HG03025 (cell line): ENCODE results near the gene MRGPRF.
A peak's percentile ranks its signal among the peaks of the same experiment; 100 is the strongest.

Experiments used
- ATAC-seq: cut with Tn5 transposase; IDR thresholded peaks from one replicate; pipeline ENCODE4 v1.9.1; 2021; ENCODE audit warnings: mild to moderate bottlenecking, moderate library complexity; ENCODE audit not compliant: unreplicated experiment, low FRiP score

MRGPRF gene, protein sequence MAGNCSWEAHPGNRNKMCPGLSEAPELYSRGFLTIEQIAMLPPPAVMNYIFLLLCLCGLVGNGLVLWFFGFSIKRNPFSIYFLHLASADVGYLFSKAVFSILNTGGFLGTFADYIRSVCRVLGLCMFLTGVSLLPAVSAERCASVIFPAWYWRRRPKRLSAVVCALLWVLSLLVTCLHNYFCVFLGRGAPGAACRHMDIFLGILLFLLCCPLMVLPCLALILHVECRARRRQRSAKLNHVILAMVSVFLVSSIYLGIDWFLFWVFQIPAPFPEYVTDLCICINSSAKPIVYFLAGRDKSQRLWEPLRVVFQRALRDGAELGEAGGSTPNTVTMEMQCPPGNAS

DNA sequence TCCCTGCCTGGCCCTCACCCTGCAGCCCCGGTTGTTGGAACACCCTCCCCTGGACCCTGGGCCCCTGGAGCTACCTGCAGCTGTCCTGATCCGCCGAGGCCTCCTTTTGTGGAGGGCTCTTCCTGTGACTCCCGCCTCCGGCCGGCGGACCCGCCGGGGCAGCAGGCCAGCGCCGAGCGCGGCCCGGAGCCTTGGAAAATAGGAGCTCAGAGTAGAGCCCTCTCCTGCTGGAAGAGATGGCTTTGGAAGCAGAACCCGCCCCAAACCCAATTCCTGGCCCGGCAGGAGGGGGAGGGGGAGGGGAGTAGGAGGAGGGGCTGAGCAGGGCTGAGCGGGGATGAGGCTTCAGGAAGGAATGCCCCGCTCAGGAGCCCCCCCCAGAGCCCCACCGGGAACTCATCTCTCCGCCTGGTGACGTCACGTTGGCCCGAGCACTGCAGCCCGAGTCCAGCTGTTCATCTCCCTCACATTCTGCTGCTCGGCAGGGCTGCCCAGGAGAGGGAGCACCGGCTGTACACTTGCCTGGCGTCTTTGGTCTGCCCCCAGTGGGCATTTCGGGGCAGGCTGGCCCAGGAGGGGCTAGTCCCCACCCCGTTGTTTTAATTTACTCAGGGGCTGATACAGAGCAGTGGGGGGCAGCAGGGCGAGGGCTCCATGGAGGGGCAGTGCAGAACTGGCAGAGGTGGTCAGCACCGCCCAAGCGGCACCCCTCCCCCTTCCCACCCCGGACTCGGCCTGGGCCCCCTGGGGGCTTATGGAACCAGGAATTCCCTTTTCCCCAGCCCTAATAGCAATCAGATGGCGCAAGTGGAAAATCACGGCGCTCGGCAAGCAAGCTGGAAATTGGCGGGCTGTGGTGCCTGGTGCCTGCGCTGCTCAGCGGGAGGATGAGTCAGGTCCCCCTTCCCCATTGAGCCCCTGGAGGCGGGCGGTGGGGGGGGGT, at the start of gene MRGPRF:
MRGPRF (minus strand) TSS at position 238 of the 943 bp plus-strand sequence. CDS start 3,345 bp downstream, outside the sequence.
- ATAC-seq: no peak

GRCh38 chr11:69062169-69062855, 49.3 kb upstream of the MRGPRF start:
- no peak for ATAC-seq

DNA sequence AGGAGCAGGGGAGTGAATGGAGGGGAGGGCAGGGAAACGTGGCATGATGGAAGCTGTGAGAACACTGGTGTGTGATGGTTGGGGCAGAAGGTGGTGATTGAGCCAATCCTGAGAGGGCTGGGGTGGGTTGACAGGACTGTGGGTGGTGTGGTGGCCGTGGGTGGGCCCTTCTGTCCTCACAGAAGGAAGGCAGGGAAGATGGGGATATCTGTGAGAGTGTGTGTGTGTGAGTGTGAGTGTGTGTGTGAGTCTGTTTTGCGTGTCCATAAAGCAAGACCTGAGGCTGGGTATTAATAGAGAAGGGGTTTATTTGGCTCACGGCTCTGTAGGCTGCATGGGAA, 48.6 kb upstream of the MRGPRF start:
- ATAC-seq: no peak

GRCh38 chr11:69060806-69061712, 48.0 kb upstream of the MRGPRF start:
- no peak for ATAC-seq

DNA sequence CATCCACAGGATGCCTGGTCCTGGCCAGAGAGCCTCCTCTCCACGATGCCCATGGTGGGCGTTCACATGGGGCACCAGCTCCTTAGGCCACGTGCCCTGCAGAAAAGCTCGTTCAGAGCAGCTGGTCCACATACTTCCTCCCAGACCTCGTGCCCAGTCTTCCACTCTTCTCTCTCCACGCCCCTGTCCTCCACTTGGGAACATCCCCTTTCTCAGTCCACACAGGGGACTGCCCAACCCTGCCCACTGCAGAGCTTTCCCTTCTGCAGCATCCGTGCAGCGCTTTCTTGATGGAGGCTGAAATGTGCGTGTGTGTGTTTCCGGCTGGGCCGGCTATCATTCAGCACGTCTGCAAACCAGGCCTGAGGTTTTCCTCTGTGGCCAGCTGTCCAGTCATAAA, 46.9 kb upstream of the MRGPRF start:
- ATAC-seq: no peak

- no peak for ATAC-seq
Measured at GRCh38 chr11:69059429-69059828, 46.4 kb upstream of the MRGPRF start.

- ATAC-seq: no peak
Measured at GRCh38 chr11:69058511-69059270, 45.6 kb upstream of the MRGPRF start.

GRCh38 chr11:69057801-69058200, 44.8 kb upstream of the MRGPRF start:
- no peak for ATAC-seq

DNA sequence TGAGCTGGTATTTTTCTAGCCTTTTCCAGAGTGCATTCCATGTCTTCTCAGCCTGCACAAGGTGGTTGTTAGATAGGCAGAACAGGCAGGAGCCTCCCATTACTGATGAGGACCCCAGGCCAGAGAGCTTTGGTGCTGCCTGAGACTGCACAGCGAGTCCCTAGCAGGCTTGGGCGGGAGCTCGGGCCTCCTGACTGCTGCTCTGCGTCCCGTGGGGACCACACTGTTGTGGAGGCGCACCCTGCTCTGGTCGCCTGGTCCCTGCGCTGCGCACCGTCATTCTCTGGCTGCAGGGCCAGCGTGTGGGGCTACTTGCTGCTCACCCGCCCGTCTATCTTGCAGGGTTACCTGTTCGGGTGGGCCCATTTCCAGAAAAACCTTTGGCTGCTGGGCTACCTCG, 44.2 kb upstream of the MRGPRF start:
- no peak for ATAC-seq

DNA sequence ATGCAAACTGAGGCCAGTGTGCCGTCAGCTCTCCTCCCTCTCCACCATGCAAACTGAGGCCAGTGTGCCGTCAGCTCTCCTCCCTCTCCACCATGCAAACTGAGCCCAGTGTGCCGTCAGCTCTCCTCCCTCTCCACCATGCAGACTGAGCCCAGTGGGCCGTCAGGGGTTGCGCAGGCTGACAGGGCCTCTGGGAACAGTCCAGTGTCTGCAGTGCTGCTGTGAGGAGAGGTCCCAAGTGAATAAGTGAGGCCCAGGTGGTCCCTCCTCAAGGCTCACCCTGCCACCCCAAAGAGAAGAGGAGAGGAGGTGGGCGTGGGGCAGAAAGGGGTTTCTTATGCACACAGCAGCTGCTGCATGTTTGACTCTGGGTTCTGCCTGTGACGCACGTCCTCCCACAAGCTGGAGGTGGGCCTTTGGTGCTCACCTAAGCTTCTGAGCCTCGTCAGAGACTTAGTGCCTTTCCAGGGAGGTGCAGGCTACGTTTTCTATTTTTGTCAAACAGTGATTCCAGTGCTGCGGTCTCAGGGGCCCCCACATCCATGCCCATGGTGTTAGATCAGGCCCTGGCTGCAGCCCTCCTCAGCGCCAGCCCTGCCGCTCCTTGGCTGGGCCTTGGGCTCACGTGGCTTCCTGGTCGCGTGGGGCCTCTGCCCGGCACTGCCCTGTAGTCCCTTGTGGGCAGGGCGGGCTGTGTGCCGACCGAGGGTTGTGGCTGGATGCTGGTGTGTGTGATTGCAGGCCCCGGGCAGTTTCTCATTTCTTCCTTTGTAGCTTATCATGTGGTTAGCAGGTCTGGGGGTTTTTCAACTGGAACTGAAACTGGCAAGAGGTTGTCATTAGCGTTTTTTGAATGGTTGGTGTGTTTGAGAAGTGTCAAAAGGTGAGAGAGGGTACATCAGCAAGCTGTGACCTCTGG, 42.8 kb upstream of the MRGPRF start:
- peak; percentile 61 for ATAC-seq

GRCh38 chr11:69055212-69055586, 42.2 kb upstream of the MRGPRF start:
- ATAC-seq: no peak

DNA sequence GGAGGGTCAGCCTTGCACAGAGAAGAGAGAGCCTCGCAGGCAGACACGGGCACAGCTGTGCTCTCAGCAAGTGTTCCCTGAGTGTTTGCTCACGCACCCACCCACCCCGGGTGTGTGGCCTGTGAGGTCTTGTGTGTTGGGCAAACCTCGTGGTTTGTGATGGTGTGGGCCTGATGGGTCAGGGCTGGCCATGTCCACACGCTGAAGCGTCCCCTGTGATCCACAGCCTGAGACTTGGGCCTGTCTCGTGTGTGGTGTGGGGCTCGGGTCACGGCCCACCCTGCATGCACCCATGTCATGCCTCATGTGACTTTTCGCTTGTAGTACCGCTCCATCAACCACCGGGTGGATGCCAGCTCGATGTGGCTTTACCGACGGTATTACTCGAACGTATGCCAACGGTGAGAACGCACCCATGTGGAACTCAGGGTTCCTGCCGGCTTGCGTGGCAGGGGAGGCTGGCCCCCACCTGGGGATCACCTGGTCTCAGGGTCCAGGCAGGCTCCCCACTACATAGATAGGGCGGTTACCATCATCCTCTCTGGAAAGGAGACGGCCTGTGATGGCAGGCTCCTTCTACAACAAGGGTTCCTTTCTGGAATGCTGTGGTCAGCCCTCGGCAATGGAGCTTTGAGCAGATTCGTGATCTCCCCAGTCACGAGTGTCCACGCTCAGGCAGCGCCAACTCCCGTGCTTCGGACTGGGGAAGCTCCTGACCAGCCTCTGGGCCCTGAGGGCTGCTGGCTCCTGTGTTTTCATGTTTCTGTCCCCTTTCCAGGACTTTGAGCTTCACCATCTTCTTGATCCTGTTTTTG, 41.6 kb upstream of the MRGPRF start:
- ATAC-seq: no peak

DNA sequence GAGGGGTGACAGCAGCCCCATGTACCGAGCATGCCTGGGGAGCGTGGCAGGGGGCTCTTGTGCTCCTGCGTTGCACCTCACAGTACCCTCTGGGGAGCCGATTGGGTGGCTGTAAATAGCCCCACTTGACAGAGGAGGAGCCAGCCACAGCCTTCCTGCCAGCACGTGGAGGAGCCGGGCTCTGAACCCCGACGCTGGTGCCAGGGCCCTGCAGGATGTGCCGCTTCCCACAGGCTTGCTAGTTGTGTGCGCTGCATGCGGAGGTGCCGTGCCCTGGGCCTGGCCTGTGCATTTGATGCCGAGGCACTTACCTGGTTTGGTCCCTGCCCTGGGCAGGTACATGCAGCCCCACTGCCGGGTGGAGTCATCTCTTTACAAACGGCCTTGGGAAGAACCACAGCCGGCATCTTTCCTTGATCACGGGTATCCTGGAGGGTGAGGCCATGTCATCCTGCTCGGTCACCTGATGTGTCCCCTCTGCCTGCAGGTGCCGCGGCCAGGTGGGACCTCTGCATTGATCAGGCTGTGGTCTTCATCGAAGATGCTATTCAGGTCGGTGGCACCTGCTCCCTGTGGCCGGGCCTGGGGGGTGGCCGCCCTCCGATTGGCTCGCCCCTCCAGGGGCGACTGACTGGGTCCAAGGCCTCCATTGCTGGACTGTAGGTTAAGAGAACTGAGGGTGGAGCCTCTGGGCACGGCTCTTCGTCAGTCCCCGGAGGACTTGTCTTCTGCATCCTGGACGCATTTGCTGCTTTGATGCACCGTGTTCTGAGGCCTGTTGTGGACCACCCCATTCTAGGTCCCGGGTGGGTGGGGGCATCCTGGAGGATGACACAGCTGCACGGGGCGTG, 40.7 kb upstream of the MRGPRF start:
- ATAC-seq: no peak

- ATAC-seq: no peak
Measured at GRCh38 chr11:69053169-69053477, 40.1 kb upstream of the MRGPRF start.

DNA sequence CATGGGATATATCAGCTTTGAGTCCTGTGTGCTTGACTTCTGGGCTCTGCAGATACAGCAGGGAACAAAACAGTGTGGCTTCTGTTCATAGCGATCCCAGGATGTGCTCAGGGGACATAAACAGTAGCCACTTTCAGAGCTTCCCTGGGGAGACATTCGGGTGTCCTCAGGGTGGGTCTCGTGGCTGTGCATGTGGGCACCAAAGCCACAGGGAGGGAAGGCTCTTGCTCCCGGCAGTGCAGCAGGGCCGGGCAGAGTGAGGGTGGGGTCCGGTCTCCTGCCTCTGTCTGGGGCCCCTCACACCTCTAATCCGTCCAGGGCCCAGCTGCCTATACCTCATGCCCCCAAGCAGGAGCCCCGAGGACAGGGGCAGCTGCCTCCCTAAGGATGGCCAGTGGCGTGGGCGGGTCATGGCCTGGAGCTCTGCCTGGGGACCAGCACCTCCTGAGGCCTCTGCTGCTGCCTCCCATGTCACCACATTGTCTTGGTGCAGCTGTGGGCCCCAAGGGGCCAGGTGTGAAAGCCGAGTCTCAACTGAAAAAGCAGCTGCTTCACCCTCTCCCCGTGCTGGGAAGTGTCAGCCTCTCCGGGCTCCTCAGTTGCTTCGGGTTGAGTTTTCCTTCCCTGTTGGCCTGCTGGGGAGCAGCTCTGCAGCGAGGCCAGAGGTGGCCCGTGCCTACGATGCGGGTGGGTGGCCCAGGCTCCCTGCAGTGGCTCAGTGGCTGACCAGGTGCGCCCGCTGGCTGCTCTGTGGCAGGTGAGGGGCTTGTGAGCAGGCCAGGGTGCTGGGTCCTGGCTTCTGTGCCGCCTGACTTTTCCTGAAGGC, 39.5 kb upstream of the MRGPRF start:
- no peak for ATAC-seq
